Testis (tissue), 2 donors: ENCODE data around the gene ENG.
A peak's percentile ranks its signal among the peaks of the same experiment; 100 is the strongest.

Experiments used
- POLR2A ChIP-seq: fragments of 450-650 bp; IDR thresholded peaks from one replicate; pipeline ENCODE4 v1.6.1; 2017; ENCODE audit warnings: antibody characterized with exemption, mild to moderate bottlenecking, moderate library complexity
- TF ChIP-seq, protein P1 (sequence below), 3 experiments: fragments of 450-650 bp in 2 of 3; fragments of 200-600 bp in 1 of 3; sonication (generic) in 1 of 3; IDR thresholded peaks; one replicate each; pipeline ENCODE4 v1.5.1; 2016 to 2019; ENCODE audit warnings: antibody characterized with exemption in 3 of 3, mild to moderate bottlenecking in 2 of 3, moderate library complexity in 1 of 3

- TF ChIP-seq, protein P1, sequence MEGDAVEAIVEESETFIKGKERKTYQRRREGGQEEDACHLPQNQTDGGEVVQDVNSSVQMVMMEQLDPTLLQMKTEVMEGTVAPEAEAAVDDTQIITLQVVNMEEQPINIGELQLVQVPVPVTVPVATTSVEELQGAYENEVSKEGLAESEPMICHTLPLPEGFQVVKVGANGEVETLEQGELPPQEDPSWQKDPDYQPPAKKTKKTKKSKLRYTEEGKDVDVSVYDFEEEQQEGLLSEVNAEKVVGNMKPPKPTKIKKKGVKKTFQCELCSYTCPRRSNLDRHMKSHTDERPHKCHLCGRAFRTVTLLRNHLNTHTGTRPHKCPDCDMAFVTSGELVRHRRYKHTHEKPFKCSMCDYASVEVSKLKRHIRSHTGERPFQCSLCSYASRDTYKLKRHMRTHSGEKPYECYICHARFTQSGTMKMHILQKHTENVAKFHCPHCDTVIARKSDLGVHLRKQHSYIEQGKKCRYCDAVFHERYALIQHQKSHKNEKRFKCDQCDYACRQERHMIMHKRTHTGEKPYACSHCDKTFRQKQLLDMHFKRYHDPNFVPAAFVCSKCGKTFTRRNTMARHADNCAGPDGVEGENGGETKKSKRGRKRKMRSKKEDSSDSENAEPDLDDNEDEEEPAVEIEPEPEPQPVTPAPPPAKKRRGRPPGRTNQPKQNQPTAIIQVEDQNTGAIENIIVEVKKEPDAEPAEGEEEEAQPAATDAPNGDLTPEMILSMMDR (IDR thresholded peaks at IDR 0.05) = peak in 1 of 3 experiments; percentile 10
- no peak for TF ChIP-seq POLR2A
These were observed 44.9 kb upstream of the ENG start, which contains the start of gene ST6GALNAC6 for GRCh38 chr9:127899128-127899943.
